ENCODE results near the gene SPEN.

SPEN gene

GRCh38 chr1:15937146-15937545 lies 89.6 kb downstream of the SPEN start:
- no peak for ATAC-seq
- no peak for DNase-seq

DNA sequence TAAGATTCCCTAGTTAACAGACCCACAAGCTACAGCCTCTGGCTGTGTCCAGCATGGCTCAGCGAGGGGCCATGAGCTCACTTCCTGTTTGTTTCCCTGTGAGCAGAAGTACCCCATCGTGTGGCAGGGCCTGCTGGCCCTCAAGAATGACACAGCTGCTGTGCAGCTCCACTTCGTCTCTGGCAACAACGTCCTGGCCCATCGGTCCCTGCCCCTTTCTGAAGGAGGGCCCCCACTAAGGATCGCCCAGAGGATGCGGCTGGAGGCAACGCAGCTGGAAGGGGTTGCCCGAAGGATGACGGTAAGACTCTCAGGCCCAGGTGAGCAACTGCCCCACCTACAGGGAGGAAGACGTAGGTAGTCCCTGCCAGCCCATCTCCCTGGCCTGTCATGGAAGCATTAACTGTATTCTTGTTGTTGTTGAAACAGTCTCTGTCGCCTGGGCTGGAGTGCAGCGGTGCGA lies 90.2 kb downstream of the SPEN start:
- ATAC-seq (no peak), DNase-seq (no peak)

- ATAC-seq: peak; percentile 42
- no peak for DNase-seq
Observed at GRCh38 chr1:15938628-15939161, 91.2 kb downstream of the SPEN start.

- ATAC-seq (no peak), DNase-seq (no peak)
Observed at GRCh38 chr1:15939181-15940109, 91.9 kb downstream of the SPEN start.

DNA sequence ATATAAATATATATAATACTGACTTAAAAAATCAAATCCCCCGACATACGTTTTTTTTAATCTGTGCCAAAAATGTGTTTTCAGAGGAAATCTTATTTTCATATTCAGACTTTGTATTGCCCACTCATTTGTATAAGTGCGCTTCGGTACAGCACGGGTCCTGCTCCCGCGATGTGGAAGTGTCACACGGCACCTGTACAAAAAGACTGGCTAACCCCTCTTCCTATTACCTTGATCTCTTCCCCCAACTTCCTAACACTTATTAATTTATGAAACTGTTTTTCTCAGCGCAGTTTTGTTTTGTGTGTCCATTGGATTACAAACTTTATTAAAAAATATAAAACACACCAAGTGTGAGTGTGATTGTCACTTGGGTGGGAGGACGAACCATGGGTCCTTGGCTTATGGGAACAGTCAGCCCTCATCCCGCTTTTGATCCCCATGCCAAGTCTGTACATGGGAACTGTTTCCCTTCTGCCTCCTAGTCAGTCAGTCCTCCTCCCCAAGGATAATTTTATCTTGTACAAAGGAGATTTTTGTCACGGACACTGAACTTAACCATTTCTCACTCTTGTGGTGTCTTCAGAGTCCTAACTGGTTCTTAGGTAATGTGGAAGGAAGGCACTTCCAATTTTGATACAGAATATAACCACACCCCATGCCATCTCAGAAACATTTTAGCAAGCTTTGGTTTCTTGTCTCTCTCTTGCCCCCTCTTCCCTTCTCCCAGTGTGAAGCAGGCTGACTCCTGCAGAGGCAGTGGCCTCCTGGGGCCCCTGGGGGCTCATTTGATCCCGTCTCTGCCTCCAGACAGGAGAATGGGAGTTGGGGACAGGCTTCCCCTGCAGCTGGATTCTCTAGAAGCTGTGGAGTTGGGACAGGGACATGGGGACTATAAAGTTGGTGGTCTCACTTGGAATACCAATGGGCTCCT lies 92.9 kb downstream of the SPEN start:
- ATAC-seq (no peak), DNase-seq (no peak)

DNA sequence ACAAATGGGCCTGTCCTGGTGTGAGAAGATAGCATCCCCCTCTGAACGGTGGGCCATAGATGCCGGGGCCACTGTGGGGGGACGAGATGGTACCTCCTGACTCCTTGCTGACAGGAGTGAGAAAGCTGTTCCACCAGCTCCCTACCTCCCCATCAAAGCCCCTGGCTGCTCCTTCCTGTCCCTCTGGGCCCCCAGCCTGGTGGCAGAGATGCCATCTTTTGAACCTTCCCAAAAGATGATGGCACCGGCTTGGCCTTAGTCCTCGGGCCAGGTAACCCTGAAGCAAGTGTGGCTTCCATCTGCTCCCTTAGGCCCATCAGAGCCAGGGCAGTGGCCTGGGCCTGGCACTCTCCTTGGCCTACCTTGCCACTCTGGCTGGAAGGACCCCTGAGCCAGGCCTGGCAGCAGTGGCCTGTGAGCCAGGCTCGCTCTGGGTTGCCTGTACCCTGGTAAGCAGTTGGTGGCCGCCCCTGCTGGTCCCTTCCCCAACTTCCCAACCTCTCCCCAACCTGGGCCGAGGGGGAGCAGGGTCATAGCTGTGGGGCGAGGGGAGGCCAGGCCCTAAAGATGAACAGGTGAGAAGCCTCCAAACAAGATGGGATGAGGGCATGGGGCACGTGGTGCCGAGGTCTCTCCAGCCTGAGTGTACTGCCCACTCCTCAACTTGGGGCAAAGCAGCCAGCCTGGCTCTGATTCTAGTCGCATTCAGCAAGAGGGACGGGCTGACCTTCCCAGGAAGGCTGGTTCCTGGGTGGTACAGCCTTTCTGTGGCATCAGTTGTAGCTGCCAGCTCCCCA lies 93.7 kb downstream of the SPEN start:
- no peak for ATAC-seq

DNA sequence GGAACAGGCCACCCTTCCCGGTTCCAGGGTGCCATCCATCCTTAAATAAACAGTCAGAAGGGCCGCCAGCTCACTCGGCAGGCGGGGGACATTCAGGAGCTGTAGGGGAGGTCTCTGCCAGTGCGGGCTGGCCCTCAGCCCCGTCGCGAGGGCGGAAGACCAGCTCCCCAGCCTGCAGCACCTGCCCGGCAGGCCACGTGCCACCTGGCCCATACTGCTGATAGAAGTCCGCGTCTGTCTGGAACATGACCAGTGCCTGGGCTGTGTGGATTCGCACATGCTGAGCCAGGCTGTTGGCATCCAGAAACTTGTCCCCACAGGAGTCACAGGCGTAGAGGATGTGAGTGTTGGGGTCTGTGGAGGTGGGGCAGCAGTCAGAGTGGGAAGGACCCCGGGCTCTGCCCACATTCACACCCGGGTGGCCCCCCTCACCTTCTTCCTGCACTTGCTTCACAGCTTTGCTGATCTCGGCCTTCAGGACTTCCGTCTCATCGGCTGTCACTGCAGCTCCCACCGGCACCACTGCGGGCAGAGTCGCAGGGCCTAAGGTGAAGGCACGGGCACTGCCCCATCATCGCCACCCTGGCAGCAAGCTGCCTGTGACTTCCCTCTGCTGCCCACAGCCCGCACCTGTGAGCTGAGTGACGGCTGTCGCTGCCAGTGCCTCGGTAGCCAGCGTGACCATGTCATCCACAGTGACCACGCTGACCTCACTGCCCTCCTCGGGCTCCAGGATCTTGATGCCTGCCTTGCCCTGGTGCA lies 94.6 kb downstream of the SPEN start:
- ATAC-seq: no peak
- no peak for DNase-seq

More for the DNA sequence above, 93.7 kb downstream of the SPEN start:
- no peak for DNase-seq

DNA sequence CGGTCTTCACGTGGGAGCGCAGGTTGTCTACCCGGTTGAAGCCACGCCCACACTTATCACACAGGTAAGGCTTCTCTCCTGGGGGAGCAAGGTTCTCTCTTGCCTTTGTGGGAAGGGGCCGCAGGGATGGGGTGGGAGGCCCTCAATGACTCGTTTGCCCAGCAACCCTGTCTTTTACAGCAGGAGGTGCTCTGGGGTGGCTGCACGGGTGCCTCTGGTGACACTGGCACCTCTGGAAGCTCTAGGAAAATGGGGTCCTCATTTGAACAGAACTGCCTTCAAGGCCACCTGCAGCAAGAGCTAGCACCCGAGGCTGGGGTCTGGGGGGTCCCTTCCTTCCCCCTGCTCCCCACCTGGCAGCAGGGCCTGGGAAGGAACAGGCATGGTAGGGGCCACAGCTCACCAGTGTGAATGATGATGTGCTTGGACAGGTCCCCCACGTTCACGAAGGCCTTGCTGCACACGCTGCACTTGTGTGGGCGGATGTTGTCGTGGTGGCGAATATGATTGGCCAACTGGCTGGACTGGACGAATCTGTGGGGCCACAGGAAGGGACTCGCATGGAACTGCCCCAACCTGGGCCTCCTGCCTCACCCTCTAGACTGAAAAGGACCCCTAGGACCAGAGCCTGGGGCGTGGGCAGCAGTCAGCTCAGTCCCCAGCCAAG lies 95.3 kb downstream of the SPEN start:
- no peak for DNase-seq

GRCh38 chr1:15943328-15943991 lies 96.0 kb downstream of the SPEN start:
- DNase-seq (no peak), ATAC-seq (no peak)

More for the DNA sequence above, 95.3 kb downstream of the SPEN start:
- ATAC-seq: no peak

DNA sequence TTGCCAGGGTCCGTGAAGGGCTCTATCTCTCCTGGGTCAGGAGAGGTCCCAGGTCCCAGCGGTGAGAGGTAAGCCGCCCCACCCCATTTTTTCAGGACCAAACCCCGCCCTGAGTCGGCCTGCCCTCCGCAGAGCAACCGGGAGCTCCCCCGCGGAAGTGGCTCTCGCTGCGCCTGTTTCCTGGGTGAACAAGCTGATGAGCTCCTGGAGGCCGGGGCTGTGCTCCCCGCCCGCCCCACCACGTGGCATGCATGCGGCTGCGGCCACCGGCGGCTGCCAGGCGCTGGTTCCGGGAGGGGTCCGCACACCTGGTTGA lies 96.4 kb downstream of the SPEN start:
- DNase-seq: no peak
- ATAC-seq: no peak

- DNase-seq: no peak
- ATAC-seq: no peak
Observed at GRCh38 chr1:15944308-15945010, 97.0 kb downstream of the SPEN start.

DNA sequence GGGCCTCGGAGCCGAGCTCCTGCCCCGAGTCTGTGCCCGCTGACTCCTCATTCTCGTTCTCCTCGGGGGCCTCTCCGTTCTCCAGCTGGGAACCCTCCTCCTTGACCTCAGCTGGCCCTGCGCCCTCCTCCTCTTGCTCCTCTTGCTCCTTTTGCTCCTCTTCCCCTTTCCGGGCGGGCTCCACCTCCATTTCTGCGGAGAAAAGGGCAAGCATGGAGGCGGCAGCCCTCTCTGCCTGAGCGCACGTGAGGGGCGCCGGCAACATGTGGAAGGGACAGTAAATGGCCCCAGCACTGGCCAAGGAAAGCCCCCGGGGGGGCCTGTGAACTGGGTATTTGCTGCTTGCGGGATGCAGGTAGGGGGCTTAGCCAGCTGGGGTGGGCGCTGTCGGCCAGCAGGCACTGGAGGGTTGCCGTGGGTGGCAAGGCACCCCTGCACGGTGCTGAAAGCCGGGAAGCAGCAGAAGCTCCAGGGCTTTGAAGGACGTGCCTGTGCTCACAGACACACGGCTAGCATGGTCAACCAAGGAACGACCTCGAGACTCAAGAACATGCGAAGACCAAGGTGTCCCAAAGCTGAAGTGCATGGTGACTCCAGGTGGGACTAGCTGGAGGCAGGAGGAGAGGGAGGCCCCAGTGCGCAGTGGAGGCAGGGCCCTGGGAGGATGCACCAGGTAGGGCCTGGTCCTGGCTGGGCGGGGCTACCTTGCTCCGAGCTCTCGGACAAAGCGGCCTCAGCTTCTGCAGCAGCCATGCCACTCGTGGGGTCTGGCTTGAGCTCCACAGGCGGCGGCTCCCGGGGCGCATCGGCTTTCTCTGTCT lies 97.7 kb downstream of the SPEN start:
- DNase-seq (no peak), ATAC-seq (no peak)

DNA sequence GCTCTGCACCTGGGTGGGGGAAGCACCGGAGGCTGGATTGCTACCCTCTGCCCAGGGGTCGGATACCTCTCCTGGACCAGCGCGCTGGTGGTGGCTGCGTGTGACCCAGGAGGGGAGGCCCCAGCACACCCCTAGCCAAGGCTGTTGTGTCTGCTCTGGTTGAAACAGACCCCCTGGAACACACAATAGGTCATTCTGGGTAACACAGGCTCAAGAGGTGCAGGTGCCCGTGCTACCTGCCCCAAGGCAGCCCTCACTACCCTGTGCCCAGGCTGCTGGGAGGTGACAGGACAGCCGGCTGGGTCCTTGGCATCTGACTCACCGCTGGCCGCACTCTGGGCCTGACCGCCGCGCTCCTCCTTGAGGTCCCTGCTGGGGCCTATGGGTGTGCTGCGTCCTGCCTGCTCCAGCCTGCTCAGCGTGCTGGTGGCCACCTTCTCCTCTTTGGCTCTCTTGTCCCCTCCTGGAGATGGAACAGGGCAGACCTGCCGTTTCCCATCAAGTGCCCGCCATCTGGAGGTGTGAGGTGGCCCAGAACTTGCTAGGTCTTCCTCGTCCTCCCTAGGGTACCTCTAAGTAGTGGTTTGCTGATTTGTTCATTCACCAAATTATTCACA lies 98.4 kb downstream of the SPEN start:
- DNase-seq: no peak
- no peak for ATAC-seq

- no peak for ATAC-seq
- no peak for DNase-seq
Observed at GRCh38 chr1:15946571-15947381, 99.3 kb downstream of the SPEN start.

DNA sequence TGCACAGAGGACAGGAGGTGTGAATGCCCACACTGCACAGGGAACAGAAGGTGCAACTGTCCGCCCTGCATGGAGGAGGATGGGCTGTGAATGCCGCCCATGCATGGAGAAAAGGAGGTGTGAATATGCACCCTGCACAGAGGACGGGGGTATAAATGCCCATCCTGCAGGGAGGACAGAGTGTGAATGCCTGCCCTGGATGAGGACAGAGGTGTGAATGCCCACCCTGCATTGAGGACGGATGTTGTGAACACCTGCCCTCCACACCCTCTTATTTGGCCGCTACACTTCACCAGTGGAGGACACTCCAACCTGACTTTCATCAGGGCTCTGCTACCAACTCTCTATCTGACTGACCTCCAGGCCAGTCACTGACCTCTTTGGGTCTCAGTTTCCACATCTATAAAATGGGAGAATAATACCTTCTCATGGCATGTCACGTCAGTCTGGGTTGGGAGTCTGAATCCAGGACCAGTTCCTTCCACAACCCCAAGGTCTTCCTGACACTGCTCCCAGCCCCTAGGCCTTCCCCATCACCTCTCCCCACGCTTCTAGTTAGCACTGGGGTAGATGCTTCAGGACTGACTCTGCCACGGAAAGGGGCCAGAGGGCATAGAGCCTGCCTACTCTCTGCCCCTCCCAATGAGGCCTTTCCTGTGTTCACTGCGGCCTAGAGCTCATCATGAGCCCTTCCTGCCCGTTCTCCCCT lies 100.0 kb downstream of the SPEN start:
- DNase-seq (no peak), ATAC-seq (peak; percentile 2)

DNA sequence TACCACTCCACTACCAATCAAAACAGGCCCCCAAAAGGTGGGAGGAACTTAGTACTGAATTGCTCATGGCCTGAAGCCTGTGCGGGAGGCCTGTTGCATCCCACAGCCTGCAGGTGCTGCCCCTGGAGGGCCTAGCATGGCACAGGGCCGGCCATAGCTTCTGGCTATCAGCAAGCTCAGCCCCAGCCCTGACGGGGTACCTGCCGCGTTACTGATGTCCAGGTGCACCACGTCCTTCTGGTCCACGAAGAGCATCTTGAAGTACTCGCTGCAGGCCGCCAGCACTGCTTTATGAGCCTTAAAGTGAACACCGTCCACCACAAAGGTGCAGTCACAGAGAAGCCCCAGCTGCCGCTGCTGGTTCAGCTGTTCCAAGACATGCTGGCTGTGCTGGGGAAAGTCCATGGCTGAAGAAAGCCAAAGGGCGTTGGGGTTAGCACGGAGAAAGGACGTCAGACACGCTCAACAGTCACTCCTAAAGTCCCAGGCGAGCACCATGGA lies 100.6 kb downstream of the SPEN start:
- DNase-seq: peak; percentile 37
- ATAC-seq: no peak
